Cerebellar cortex (tissue), 1 donor: ENCODE data around the gene ROBO2.

Experiments
- DNase-seq: peaks from one replicate; pipeline ENCODE4 v3.0.0-alpha.2; 2015; ENCODE audit warnings: low spot score

The ROBO2 gene

DNA sequence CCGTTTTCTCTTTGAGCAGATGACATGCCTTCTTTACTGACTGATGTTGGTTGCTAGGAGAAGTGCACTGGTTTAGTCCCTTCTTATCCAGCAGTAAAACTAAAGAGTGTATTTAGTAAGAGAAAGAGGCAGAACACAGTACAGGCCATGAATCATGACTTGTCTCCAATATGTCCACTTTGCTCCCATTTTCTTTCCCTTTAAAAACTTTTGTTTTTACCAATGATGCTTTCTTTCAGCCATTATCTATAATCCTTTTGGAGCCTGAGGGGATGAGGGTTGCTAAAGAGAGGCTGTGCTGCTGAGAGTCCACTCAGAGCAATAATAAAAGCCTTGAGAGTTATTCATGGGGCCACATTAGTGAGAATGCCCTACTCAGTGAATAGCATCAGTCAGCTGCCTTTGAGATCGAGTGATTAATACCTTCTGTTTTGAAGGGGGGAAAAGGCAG lies 12.2 kb downstream of the ROBO2 start:
- DNase-seq, result peak; percentile 33

GRCh38 chr3:77052733-77053670 lies 13.1 kb downstream of the ROBO2 start:
- peak; percentile 38 for DNase-seq

DNA sequence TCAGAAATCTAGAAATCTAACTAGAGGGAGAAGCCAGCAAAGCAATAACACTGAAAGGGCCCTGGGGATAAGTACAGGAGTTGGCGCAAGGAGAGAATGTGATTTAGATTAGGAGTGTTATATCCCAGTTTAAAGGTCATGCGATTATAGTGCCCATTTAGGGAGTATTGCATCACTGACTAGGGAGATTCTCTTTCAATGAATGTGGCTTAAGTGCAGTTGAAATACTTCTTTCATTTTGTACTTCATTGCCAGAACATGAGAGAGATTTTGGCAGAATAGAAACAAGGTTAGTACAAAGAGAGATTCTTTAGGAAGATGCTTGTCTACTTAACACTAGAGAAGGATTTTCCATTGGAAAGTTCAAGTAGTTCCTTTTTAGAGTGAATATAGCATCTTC lies 13.9 kb downstream of the ROBO2 start:
- peak; percentile 25 for DNase-seq

GRCh38 chr3:77055841-77056341 lies 16.0 kb downstream of the ROBO2 start:
- no peak for DNase-seq

- no peak for DNase-seq
Observed at GRCh38 chr3:77059354-77059753, 19.5 kb downstream of the ROBO2 start.

GRCh38 chr3:77063423-77063822 lies 23.5 kb downstream of the ROBO2 start:
- DNase-seq, result no peak

DNA sequence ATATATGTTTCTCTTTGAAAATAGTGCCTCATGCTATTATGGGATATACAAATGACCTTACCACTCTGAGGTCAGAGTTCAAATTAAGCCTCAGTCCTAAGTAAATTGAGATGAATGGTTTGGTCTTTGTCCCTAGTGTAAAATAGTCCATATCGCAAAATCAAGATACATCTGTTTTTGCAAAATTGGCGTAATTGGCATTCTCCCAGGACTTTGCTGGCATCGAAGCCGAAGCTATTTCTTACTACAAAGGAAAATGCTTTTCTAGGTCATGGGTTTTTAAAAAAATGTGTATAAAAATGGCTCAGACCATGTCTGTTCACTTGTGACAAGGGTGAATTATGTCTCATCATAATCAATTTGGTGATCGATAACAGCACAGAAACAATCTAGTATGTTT lies 25.9 kb downstream of the ROBO2 start:
- DNase-seq, result no peak

DNA sequence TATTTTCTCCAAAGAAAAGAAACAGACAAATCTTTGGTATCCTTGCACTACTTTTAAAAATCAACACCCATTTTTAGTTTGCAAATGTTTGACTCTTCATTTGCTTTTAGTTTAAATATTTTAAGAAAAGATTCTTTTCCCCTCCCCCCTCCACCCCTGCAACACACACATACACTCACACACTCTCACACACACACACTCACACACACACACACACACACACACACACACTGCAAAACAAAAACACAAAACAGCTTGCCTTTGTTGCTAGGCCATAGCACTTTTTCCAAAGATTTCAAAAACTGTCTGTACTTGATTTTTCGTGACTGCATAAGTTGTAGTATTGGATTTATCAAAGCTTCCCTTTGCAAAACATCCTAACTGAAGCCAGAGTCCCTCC lies 26.9 kb downstream of the ROBO2 start:
- no peak for DNase-seq

GRCh38 chr3:77068808-77069207 lies 28.9 kb downstream of the ROBO2 start:
- no peak for DNase-seq

DNA sequence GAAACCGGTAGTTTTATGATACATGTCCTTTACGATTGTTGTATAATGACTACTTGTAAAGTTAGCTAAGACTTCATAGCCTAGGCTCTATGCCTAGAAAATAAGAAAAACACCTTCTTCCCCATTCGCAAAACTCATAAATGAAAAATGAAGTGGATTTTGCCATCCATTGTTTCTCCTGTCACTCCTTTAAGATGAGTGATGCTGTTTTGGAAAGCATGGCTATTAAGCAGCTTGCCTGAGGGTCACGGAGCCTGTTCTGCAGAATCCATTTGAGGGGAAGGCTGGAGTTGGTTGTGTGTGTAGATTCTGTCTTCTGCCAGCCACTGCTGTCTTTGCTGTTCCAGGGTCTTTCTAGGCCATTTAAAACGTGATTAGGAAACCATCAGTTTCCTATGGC lies 31.5 kb downstream of the ROBO2 start:
- no peak for DNase-seq

- DNase-seq, result no peak
Observed at GRCh38 chr3:77071809-77072208, 31.9 kb downstream of the ROBO2 start.

GRCh38 chr3:77072232-77072631 lies 32.3 kb downstream of the ROBO2 start:
- DNase-seq, result no peak

DNA sequence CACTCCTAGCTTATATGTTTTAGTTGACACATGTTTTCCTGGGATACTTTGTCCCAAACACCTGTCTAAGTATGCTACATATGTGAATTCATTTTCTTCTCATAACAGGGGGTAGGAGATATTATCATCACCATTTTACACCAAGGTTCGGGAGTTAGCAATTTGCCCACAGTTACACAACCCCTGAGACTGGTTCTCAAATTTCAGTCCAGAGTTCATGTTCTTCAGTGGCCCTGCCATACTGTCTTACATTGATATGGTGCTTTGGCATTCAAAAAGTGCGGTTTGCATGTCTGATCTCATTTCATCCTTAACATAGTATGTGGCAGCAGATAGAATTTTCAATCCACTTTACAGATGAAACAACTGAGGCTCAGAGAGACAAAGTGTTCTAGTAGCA lies 38.4 kb downstream of the ROBO2 start:
- DNase-seq, result no peak

DNA sequence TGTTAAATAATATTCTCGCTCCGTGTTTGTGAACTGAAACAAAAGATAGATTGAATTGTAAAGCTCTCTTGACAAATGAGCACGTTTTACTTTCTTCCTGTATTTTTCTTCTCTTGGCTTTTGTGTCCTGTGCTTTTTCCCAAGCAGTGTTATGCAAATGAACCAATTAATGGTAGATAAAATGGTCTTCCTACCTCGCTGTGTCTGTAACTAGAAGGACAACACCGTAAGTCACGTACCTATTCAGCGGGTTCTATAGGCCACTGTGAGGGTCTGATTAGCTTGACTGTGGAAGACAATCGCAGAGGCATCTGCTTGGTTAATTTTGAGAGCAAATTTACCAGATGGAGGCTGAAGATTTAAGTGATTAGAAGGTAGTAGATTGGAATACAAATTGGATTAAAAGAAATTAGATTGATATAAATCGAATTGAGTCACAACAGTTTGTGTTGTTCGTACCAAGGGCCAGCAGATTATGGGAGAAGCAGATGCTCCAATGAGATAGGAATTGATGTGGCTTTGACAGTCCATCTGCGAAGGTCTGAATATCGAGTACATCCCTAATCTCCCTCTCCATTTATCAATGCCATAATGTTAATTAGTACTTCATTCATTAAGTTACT lies 40.2 kb downstream of the ROBO2 start:
- DNase-seq, result no peak

GRCh38 chr3:77081240-77081661 lies 41.4 kb downstream of the ROBO2 start:
- peak; percentile 92 for DNase-seq

GRCh38 chr3:77084511-77084910 lies 44.6 kb downstream of the ROBO2 start:
- DNase-seq, result no peak

- DNase-seq, result no peak
Observed at GRCh38 chr3:77086408-77086807, 46.5 kb downstream of the ROBO2 start.

DNA sequence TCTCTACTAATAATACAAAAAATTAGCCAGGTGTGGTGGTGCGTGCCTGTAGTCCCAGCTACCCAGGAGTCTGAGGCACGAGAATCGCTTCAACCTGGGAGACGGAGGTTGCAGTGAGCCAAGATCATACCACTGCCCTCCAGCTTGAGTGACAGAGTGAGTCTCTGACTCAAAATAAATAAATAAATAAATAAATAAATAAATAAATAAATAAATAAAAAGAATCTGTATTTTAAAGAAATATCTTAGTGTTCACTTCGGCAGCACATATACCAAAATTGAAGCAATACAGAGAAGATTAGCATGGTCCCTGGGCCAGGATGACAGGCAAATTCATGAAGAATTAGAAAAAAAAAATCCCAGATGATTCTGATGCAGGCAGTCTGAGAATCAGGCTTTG lies 51.9 kb downstream of the ROBO2 start:
- DNase-seq, result no peak

DNA sequence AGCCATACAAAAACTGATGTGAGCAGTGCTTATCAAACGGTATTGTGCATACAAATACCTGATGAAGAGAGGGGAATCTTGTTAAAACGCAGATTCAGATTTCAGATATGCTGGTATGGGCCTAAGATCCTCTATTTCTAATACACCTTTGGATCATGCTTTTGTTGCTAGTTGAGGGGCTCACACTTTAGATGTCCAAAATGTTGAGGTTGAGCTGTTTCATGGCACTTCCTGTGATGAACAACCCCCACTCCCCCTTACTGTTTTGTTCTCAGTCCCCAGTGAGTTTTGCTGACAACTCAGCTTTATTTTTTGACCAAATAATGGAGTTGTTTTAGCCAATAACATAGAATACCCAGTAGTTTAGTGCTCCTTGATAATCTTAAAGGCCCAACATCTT lies 53.2 kb downstream of the ROBO2 start:
- no peak for DNase-seq

DNA sequence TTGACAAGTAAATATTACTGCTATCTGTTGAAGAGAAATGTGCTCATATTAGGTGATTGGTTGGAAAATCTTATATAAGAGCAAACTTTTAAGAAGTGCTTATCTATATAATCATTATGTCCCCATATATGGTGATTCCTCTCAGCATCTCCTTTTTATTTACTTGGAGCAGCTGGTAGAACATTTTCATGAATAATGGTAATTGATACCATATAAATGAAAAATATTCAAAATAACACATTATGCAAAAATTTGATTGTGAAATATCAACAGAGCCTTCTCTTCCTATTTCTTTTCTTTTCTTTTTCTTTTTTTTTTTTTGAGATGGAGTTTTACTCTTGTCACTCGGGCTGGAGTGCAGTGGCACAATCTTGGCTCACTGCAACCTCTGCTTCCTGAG lies 56.2 kb downstream of the ROBO2 start:
- DNase-seq, result no peak

DNA sequence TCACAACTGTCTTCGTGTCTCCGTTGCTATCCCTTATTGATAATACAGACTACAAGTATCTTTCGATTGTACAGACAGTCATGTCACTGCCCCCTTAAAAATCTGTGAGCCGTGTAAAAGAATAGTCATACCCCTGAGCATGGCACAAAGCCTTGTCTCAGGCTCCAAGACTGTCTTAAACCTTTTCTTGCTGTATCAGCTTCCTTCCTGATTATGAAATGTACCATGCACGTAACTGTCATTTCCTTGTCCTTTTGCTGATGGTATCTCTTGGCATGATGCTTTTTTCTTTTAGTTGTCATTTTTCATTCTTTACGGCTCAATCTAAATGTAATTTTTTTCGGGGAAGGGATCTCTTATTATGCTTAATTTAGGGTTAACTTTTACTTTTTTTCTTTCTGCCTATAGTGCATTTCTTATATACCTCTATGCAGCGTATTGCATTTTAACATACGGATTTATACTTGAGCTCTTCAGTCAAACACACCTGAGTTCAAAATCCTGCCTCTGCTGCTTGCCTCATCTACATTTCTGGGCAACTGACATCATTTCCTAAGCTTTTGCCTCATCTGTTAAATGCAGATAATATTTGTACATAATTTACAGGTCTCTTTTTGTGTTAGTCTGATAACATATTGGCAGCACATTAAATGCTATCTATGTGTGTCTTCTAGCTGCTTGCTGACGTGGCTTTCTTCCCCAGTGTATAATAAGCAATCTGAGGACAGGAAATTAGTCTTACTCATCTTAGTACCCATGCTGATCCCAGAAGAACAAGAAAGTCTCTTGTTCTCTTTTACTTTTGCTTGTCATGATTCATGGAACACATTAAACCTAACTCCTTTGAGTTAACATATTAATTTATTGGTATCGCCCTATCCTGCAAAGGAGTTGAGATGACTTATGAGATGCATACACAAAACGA lies 57.3 kb downstream of the ROBO2 start:
- DNase-seq, result no peak
